Stimulated activated naive CD8-positive, alpha-beta T cell treated with anti-CD3 and anti-CD28 coated beads, Interleukin-15, Interleukin-2, amounts not matched to agents 100 U/mL and 50 U/mL, for 24 hours (primary cell): ENCODE data around the gene MAPK11.

Experiments
- ATAC-seq: fragments of 150-1000 bp; cut with Tn5 transposase; one replicate; pipeline ENCODE4 v1.10.0; 2021
- DNase-seq: peaks from one replicate; pipeline ENCODE4 v3.0.0; 2021

Gene MAPK11

DNA sequence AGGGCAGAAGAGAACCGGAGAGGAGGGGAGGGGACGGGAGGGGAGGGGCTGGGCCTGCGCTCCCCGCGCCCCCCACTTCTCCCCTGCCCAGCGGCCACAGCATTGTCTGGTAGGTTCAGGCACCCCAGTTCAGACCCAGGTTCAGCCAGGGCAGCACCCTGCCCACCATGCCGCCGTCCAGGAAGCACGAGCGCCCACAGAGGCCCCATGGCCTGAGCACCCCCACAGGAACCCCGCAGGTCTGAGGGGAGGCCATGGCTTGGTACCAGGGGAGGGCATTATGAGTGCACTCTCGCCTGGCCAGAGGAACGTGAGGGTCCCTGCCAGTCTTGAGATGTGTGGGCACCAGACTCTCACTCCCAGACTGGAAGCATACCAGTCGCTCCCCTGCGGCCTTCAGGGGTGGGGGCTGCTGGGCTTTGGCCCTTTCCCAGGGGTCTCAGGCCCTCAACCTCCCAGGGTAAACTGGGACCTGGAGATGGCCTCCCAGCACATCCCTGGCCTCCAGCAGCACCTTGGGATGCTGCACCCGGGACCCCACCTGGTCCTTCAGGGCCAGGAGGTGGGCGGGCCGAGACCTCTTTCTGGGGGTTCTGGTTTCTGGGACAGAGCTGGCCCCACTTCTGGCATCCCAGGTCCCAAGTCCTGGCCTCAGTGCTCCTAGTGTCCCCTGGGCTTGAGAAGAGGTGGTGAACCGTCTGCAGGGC, 37.9 kb upstream of the MAPK11 start:
- DNase-seq (no peak), ATAC-seq (no peak)

DNA sequence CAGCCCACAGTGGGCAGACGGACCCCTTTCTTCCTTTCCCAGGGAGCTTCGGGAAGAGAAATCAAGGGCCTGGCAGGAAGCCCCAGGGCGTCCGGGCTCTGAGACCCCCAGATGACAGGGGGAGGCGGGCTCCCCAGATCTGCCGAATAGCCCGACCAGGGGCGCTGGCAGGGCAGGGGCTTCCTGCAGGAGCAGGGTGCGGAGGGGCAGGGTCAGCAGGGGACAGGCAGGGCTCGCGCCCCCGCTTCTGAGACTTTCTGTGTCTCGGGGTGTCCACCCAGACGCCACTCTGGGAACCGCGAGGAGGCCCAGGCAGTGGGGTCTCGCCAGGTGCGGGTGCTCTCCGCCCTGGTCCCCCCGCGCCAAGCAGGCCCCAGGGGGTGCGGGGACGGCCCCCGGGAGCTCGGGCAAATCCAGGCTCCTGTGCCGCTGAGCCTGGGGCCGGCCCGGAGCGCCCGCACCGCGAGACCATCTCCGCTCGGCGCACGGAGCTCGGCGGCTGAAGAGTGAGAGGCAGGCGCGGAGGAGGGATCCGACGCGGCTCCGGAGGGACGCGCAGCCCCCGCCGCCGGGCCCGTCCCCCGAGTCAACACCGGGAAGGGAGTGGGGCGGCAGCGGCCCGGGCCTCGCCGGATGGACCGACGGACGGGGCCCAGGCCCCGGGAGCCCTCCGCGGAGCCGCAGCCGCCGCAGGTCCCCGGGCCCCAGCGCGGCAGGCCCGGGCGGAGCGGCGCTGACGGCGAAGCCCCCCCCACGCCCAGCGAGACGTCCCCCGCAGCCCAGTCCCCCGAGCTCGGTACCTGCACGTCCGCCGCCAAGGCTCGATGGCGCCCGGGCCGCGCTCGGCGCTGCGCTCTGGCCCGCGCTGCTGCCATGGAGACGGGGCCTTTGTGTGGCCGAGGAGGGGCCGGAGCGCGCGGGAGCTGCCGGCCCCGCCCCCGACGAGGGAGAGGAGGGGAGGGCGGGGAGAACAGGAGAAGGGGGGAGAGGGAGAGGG, 36.9 kb upstream of the MAPK11 start, which contains the start of gene PLXNB2:
Gene PLXNB2, minus strand, starts transcription at position 894 of the 997 bp plus-strand sequence. CDS start 17,062 bp downstream, outside the sequence.
- ATAC-seq = peak; percentile 37
- peak; percentile 55 for DNase-seq

DNA sequence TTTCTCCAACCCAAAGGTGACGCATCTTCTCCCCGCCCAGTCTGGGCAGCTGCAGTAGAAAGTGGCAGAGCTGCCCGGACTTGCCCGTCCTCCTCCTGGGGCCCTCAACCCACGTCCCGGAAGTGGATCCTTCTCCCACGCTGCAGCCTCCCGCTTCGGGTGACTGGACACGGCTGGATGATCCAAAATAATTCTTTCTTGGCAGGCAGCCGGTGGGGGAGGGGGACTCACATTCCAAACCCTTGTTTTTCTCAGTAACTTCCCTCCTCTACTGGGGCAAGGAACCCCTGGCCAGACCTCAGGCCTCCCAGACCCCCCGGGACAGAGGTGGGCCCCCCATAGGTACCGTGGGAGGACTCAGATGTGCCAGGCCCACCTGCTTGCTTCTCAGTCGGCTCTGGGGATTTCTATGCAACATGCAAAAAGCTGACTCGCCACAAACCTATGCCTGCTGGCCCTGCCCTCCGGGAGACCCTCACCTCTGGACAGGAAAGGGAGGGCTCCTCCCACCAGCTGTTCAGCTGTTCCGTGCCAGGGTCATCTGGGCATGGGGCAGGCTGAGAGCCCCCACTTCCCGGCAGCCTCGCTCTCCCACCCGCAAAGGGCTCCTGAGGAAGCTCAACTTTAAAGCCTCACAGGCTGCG, 35.9 kb upstream of the MAPK11 start:
- peak; percentile 35 for DNase-seq
- ATAC-seq = no peak

DNA sequence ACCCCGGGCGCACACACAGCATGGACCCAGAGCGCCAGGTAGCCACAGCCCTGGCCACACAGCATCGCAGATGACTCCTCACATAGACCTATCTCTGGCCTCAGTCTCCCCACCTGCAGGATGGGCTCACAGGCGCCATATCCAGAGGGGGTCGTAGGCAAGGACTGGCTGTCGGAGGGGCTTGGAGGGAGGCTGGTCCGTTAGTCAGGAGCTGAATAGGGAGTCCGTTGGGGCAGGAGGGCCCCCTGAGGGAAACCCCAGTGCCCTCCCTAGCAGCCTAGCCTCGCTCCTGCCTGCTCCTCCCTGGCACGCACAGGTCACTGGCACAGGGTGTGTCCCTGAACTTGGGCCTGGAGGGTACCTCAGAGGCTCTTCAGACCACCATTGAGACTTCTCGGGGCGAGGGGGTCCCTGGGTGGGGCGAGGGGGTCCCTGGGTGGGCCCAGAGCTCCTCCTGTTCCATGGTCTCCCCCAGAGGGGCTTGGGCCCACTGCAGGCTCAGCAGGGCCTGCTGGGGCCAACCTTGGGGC, 35.3 kb upstream of the MAPK11 start:
- ATAC-seq (no peak), DNase-seq (no peak)

DNA sequence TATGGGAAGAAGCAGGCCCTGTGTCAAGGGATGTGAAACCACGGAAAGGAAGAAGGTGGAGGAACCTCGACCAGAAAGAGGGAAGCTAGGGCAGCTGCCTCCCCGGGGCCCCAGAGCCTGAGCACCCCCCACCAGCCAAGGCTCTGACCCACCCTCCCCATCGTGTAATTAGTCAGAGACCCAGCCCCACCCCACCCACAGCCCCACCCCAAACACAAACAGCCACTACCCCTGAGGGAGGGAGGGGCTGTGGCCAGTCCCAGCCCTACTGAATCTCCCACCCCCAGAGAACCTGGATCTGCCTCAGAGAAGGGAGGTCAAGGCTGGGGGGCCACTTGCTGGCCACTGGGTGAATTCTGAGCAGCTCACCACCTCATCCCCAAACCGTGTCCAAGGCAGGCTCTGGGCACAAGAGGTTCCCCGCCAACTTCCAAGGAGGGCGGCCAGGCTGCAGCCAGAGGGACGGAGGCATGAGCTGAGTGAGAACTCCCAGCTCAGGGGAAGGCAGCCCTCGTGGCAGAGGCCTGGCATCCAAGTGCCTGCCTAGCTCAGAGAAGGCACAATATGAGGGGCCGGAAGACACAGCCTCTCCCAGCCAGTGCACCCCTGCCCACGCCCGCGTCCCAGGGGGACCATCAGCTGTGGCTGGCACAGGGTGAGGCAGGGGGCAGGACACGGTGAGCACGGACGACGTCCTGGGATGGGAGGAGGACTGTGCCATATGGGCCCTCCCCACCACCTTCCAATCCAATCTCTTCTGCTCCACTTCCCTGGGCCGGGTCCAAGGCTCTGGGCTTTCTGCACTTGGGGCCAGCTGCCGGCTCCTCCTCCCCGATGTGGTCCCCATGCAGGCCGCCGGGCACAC, 34.6 kb upstream of the MAPK11 start:
- no peak for DNase-seq
- ATAC-seq = no peak

DNA sequence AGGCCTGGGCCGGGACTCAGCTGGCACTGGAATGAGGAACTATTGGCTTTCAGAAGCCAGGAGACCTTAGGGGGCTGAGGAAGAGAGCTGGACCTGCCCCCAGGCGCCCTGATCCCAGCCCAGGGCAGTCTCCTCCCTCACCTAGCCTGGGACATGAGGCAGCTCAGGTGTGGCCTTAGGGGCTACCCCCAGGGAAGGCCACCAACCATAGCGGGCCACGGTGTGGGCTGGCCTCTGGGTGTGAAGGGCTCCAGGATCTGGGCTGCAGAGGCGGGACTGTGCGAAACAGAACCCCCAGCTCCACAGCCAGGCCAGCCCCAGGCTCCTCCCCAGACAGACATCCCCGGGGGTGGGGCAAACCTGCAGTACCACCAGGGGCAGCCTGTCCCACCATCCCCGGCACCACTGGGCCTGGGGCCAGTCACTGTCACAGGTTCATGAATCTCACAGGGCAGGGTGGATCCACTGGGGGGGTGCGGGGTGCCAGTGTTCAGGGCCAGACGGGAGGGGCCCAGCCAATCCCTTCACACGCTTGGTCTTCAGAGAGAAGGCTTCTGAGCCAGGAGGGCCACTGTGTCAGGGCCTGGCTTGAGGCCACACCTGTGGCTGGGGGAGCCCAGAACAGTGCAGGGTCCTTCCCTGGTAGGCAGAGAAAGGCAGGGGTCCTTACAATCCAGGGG, 33.8 kb upstream of the MAPK11 start:
- no peak for ATAC-seq

DNA sequence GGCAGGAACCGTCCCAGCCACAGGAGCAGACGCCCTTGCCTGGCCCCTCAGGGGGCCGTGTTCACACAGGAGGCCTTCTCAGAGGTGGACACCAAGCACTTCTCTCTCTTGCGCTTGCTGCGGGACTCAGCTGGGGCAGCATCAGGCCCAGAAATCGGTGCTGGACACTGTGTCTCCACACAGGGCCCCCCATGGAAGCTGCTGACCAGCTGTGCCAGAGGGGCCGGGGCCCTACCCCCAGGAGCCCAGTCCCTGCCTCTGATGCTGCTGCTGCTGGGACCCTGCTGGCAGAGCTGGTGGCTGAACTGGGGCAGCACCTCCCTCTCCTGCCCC, 33.3 kb upstream of the MAPK11 start:
- no peak for ATAC-seq
- DNase-seq = no peak

More for the DNA sequence above, 33.8 kb upstream of the MAPK11 start:
- DNase-seq = no peak

DNA sequence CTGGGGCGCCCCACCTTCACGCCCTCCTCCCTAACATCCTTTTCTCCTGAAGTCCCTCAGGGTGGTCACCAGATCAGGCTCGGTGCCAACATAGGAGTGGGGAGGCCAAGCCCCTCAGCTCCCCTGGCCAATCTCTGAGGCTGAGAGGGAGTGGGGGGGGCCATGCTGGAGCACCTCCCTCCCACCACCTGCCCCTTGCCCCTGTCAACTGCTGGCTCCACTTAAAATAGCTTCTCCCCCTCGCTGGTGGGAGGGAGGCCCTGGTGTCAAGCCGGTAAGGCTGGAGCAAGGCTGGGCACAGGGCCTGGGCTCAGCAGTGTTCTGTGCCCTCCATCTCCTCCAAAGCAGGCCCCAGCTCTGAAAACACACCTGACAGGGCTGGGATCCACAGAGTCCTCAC, 32.4 kb upstream of the MAPK11 start:
- ATAC-seq = no peak
- DNase-seq = no peak

DNA sequence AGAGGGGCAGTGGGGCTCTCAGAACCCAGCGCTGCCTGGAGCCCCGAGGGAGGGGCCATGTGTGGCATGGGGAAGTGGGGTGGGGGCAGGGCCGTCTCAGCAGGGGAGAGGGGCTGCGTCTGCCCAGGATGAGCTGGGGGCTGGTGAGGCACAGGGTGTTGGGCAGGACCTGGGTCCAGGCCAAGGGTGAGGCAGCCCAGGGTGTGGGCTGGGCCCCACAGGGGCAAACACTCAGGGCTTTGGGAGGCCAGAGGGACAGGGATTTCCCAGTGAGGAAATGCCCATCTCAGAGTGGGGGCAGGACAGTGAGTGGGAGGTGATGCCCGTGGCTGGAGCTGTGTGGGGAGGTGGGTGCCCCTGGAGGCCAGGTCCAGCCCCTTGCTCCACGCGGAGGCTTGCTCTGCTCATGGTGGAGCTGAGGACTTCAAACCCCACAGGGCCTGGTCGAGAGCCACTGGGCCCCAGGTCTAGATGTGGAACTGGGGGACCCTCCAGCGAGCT, 31.9 kb upstream of the MAPK11 start:
- ATAC-seq = no peak
- DNase-seq = no peak

DNA sequence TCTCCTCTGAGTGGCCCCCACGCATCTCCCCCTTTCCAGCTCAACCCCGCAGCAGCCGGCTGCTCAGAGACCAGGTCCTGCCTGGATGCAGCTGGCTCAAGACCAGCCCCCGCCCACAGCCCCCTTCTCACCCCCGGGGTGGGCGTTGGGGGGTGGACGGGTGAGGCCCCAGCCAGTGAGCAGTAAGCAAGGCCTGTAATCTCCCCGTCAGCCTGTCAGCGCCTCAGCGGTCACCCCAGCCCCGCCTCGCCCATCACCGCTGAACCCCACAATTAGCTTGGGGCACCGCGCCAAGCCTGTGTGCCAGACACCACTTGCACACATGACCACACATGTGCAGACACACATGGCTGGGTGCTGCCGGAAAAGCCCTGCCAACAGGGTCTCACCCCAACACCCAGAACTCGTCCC, 31.4 kb upstream of the MAPK11 start:
- DNase-seq = no peak
- ATAC-seq = no peak

DNA sequence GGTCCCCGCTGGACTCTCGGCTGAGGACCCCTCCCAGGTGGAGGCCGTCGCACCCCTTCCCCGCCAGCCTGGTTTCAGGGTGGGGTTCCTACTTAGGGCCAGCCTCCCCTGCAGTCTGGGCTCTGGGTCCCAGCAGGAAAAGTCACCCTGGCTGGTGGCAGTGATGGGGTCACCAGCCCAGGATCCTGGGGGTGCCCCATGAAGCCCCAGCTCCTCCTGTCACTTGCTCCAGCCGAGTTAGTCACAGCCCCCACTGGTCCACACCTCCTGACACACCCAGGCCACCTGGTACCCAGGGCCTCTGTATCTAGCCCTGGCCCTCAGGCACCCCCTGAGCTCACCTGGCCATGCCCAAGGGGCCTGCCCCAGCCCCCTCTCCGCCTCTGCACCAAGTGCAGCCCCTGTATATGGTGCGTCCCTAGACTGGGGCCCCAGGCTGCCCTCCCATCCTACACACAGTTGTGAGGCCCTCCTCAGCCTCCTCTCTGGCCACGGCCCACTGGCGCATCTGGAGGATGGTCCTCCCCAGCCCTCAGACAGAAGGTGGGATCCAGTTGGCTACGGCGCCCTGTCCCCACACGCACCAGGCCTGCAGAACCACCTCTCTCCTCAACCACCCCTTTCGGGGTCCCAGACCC, 30.6 kb upstream of the MAPK11 start:
- ATAC-seq (no peak), DNase-seq (no peak)

DNA sequence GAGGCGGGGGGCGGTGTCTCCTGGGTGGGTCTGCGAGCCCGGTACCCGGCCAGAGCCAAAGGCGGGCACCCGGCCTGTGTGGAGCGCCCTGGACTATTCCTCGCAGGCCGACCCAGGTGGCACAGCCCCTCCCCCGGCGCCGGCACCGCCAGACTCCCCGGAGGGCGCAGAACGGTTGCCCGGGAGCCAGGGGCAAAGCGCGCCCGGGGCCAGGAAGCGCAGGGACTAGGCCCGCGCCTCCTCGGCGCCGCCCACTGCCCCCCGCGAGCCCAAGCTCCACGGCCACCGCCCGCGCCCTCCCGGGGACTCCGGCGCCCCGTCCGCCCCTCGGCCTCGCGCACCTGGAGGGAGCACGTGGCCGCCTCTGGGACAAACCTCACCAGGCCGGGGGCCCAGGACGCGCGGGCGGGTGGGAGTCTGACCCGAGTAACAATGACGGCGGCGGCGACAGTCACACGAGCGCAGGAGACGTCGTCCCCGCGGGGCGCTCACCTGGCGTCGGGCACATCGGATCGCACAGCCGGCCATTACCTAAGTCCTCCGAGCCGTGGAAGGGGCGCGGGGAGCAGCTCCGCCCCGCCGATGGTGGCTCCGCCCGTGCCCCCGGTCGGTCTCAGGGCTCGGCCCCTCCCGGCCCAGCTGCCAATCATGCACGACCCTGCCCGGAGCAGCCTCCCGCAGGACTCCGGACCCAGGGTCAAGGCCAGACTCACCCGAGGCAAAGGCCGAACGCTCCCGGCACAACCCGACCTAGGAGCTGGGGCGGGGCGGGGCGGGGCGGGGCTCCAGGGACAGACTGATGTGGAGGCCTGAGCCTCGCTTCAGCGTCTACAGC, 29.8 kb upstream of the MAPK11 start:
- no peak for ATAC-seq
- no peak for DNase-seq

DNA sequence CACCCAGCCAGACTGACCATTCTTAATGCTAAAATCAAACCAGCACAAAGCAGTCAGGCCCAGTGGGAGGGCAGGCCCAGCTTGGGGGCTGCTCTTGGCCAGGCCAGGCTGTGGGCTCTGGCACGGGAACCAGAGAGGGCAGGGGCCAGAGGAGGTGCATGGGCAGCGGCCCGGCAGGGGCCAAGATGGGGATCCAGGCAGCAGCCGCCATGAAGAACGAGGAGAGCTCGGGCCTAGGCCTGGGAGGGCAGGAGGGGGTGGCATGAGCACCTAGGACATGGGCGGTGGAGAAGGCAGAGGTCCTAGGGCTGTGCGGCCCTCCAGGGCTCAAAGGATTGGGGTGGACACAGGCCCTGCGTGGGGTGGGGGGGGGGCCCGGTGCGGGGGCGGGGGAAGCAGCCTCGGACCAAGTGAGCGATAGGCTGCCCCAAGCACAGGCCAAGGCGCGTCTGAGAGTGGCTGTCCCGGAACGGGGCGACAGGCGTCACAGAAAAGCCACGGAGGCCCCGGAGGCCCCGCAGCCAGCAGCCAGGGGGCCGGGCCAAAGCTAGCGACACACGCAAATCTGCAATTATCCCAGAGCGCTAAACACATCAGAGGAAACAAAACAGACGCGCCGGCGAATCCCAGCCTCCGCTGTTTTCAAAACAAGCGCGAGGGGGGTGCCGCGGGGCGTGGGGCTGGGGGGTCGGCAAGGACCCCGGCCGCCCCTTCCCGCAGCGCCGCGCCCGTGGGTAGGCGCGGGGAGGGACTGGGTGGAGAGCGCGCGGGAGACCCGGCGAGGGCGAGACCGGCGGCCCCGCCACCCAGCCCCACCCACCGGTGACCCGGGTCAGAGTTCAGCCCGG, 29.0 kb upstream of the MAPK11 start:
- DNase-seq (no peak), ATAC-seq (no peak)

DNA sequence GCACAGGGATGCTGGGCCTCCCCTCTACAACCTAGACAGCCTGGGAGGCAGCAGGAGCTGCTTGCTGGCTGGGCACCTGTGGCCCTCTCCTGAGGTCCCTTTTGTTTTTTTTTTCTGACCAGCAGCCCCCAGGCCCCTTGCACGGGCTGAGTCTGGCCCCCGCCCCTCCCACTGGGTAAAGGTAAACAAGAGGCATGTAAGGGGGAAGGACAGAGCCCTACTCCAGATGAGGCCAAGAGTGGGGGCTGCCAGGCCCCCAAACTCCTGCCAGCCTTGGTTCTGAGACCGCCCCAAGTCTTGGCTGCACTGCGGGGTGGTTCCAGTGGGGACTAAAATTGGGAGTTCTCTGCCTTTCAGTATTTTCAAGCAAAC, 28.1 kb upstream of the MAPK11 start:
- no peak for DNase-seq
- ATAC-seq = no peak

DNA sequence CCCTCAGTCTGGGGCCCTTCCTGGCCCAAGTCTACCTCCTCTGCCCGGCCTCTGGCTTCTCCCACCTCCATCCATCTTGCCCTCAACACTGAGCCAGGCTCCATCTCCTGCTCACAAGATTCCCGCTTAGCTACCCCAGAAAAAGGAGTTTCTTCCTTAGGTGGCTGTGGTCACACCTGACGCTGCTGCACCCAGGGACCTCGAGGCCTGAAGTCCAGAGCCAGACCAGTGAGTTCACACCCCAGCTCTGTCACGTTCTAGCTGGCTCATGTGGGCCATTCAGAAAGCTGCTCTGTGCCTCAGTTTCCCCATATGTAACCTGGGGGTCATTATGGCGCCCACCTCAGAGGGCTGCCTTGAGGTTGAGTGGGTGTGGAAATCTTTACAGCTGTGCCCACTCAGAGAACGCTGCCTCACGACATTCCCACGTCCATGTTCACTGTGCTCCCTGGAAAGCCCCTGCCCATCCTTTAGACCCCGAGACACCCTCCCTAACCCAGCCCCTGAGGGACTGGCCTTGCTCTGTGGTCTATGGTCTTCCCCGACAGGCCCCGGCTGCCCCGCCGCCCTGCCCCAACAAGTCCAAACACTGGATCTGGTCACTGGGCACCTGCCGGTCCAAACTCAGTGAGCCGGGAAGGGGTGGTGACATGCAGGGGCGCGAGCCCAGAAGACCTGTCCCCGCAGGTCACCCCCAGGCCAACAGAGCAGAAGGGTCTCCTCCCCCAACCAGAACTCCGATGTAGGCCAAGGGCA, 27.5 kb upstream of the MAPK11 start:
- DNase-seq (no peak), ATAC-seq (no peak)

DNA sequence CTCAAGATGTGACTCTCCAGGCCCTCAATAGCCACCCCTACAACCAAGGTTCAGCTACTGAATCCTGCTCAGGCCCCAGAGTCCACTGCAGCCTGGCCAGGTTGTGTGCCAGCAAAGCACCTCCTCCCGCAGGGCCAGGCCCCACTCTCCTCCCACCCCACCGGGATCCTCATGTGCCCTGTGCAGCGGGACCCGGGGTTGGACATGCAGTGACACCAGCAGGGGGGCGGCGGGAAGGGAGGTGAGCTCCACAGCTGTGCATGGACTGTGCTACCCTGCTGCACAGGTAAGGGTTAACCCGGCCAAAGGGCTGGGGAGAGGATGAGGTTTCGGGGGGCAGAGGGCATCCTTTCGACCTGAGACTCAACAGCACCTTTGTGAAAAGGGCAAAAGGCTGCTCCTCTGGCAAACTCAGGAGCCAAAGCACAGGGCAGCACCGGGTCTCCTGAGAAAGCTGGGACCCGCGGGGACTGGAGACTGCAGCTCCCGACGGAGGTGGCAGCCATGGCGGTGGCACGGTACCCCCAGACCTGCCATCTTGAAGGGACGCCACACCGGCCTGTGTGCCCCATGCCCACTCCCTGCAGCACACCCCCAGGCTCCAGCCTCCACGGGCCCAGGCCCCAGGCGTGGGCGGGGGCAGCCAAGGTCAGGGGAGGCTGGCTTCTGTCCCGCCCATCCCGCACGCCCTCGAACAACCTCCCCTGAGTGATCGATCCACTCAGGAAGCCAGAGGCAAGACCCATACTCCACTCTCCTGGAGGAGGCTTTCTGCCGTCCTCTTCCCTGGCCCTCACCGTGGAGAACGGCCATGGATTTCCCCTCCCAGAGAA, 26.7 kb upstream of the MAPK11 start:
- ATAC-seq = no peak
- DNase-seq = no peak

DNA sequence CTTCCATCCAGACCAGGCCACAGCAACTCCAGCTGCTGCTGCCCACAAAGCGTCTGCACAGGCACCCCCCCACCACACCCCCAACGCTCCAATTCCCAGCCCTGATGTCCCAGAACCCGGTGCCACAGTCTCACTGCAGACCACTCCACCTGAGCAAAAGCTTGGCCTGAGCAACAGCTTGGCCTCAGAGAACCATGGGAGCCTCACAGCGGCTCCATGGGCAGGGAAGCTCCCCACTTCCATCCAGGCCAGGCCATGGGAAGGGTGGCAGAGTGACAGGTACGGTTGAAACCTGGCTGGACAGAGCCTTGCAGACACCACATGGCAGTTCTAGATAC, 24.1 kb upstream of the MAPK11 start:
- ATAC-seq = no peak

More for the DNA sequence above, 24.1 kb upstream of the MAPK11 start:
- DNase-seq = no peak
